Left lung (tissue), 10 donors: ENCODE measurements around the gene ADGRL3. TPM values are rescaled to one million over a fixed set of nuclear protein-coding genes. Genes with fewer than 3 reads are reported as not detected.

Experiments
- ATAC-seq: fragments of 200-7000 bp; cut with Tn5 transposase; one replicate; pipeline ENCODE4 v1.9.1; 2020; ENCODE audit warnings: moderate library complexity
- DNase-seq, 4 donors: peaks; one replicate each; pipeline ENCODE4 v3.0.0-alpha.2; 2013 to 2020
- H3K27ac ChIP-seq, 2 donors: fragments of 200-600 bp; sonication (generic) in 1 of 2; one replicate each; pipeline versions ENCODE4 v1.5.0 to v1.8.0; 2020 to 2021
- H3K27me3 ChIP-seq, 2 donors: fragments of 200-600 bp; sonication (generic) in 1 of 2; one replicate each; pipeline versions ENCODE4 v1.5.0 to v1.8.0; 2020 to 2021
- H3K36me3 ChIP-seq, 2 donors: fragments of 200-600 bp; sonication (generic) in 1 of 2; one replicate each; pipeline versions ENCODE4 v1.5.0 to v1.8.0; 2020 to 2021
- H3K4me1 ChIP-seq, 2 donors: fragments of 200-600 bp; one replicate each; pipeline ENCODE4 v1.8.0; 2021
- H3K4me3 ChIP-seq, 2 donors: fragments of 200-600 bp; sonication (generic) in 1 of 2; one replicate each; pipeline versions ENCODE4 v1.5.0 to v1.8.0; 2020 to 2021; ENCODE audit warnings: mild to moderate bottlenecking in 1 of 2
- H3K9me3 ChIP-seq, 2 donors: fragments of 200-600 bp; sonication (generic) in 1 of 2; one replicate each; pipeline versions ENCODE4 v1.5.0 to v1.8.0; 2020 to 2021
- intact Hi-C, 2 donors: fragments of 100-400 bp; cut with DNase I; formaldehyde crosslinking; loops; one replicate each; pipeline versions ENCODE4 v1.11.2 to v1.14.2; 2022
- polyA plus RNA-seq, 6 donors: library from polyadenylated mRNA; unstranded; fragments of 120-200 nt; gene quantifications; one replicate each; pipeline ENCODE4 v1.2.1, GENCODE V29; 2013; ENCODE audit not compliant: insufficient read length in 6 of 6
- total RNA-seq, 2 donors: library from RNA; stranded (reverse); fragmentation: NEBNext Ultra II Directional; extraction: Animal tissue kit (Norgen Biotek cat#: 25700); gene quantifications; one replicate each; pipeline ENCODE4 v1.2.1, GENCODE V29; 2021
- TF ChIP-seq, protein P1 (sequence below), 2 donors: fragments of 200-600 bp; sonication (generic) in 1 of 2; IDR thresholded peaks; one replicate each; pipeline versions ENCODE4 v1.5.0 to v1.8.0; 2021; ENCODE audit warnings: antibody characterized with exemption in 2 of 2
- donor health status: DM: no; HTN: yes; CAD: no.
- donor health status: DM: no; HTN: no; CAD: no.

ADGRL3 gene
- total and polyA plus RNA-seq, 8 donors = 2.7 to 23.4 (median 19.6) TPM

DNA sequence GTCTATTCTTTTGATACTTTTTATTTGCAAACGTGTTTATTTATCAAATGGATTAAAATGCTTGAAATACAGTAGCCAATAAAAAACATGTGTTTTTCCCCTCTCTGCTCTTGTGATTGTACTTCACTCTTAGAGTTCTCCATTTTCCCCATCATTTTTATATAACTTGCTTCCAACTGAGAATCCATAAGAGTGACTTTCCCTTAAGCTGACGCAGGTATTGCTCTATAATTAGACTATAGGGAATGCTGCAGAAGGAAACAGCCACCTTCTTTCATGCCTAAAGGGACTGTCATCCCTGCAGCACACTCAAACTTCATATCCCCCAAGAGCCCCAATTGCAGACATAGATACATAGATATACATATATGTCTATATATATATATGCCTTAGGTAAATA, 456.9 kb downstream of the ADGRL3 start:
- H3K27me3 ChIP-seq = no peaks in the 10 kb centered on the region
- intact Hi-C loops = no loop called here
- H3K27ac ChIP-seq = no peak overlapping the region
- TF ChIP-seq, protein P1, sequence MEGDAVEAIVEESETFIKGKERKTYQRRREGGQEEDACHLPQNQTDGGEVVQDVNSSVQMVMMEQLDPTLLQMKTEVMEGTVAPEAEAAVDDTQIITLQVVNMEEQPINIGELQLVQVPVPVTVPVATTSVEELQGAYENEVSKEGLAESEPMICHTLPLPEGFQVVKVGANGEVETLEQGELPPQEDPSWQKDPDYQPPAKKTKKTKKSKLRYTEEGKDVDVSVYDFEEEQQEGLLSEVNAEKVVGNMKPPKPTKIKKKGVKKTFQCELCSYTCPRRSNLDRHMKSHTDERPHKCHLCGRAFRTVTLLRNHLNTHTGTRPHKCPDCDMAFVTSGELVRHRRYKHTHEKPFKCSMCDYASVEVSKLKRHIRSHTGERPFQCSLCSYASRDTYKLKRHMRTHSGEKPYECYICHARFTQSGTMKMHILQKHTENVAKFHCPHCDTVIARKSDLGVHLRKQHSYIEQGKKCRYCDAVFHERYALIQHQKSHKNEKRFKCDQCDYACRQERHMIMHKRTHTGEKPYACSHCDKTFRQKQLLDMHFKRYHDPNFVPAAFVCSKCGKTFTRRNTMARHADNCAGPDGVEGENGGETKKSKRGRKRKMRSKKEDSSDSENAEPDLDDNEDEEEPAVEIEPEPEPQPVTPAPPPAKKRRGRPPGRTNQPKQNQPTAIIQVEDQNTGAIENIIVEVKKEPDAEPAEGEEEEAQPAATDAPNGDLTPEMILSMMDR (IDR thresholded peaks at IDR 0.05) = no peak
- H3K9me3 ChIP-seq = peaks cover 0 to 3% of the 10 kb centered on the region in 2 donors
- H3K4me3 ChIP-seq = no peak overlapping the region
- ATAC-seq = no peak
- H3K4me1 ChIP-seq = no peaks in the 10 kb centered on the region
- no peak for DNase-seq
- H3K36me3 ChIP-seq = no peaks in the 10 kb centered on the region

DNA sequence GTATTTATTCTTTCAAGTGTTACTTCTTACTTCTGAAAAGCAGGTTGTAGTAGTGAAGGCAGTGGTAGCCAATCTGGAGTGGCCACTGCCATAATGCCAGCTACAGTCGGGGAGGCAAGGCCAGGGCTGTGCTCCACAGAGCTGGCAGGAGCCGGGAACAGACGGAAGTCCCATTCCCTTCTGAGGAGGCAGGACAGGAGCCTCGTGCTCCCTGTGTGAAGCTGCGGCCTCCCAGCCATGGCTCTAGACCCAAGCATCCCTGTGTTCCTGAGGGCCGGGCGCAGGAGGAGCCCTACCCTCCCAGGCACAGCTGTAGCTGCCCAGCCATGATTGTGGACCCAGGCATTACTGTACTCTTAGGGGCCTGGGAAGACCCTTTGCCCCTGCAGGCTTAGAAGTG, 461.8 kb downstream of the ADGRL3 start:
- no peak for ATAC-seq
- TF ChIP-seq, protein P1 (IDR thresholded peaks at IDR 0.05) = no peak
- Histone ChIP-seq H3K4me1 (no peaks in the 10 kb centered on the region), H3K27me3 (no peaks in the 10 kb centered on the region), H3K36me3 (no peaks in the 10 kb centered on the region), H3K9me3 (peaks cover 0 to 18% of the 10 kb centered on the region in 2 donors), H3K4me3 (no peak overlapping the region), H3K27ac (no peak overlapping the region)
- peak in 1 of 4 donors; percentile 61 for DNase-seq
- intact Hi-C loops = no loop called here

DNA sequence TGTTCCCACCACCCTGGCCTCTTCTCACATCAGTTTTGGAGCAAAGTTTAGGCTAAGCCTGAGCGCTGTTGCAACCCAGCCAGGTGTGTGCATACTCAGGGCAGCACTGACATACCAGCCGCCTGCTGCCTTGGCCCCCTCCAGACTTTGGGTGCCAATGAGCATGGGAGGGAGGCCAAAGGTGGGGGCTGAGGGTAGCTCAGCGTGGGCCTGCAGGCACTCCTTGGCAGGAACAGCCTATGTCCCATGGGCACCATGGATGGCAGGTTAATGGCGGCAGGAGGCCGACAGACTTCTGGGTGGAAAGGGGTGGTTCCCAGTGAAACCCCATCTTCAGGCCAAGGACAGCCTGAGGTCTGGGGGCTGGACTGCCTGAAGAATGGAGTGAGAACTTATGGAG, 462.2 kb downstream of the ADGRL3 start:
- intact Hi-C loops = no loop called here
- ATAC-seq (no peak), DNase-seq (peak in 1 of 4 donors; percentile 39)
- Histone ChIP-seq H3K4me1 (no peaks in the 10 kb centered on the region), H3K36me3 (no peaks in the 10 kb centered on the region), H3K9me3 (peaks cover 0 to 18% of the 10 kb centered on the region in 2 donors), H3K27me3 (no peaks in the 10 kb centered on the region), H3K27ac (no peak overlapping the region), H3K4me3 (no peak overlapping the region)
- TF ChIP-seq, protein P1 (IDR thresholded peaks at IDR 0.05) = no peak

DNA sequence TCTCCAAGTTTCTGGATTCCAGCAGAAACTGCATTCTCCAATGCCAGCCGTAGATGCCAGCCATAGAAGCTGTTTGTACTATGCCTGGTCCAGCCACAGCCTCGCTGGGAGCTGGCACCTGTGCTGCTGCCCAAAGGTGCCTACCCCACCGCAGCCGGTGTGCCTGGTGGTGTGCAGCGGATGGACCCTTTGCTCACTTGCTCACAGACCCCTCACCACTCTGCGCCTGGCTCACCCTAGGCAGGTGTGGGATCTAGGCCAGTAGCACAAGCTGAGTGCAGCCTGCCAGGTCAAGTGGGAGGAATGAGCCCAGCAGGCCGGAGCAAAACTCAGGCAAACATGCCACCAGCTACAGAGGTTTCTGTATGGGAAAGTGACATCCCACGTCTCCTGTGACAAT, 463.2 kb downstream of the ADGRL3 start:
- intact Hi-C loops = no loop called here

DNA sequence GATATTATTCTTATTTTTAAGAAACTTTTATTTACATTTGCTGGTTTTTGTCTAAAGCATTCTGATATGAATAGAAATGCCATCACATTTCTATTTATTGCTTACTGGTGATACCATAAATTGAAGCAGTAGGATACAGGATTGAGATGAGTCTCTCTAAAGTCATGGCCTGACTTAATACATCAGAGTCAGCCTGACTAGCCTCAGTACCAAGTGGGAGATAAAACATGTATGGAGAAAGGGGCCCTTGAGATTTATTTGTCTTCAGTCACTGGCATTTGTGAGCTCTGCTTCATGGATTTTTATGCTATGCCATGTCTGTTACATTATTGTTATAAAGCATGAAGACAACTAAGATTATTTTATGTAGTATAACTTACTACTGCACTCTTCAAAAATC, 465.5 kb downstream of the ADGRL3 start:
- no peaks in the 10 kb centered on the region for H3K27me3 ChIP-seq
- peaks cover 0 to 29% of the 10 kb centered on the region in 2 donors for H3K9me3 ChIP-seq
- no peak for DNase-seq
- no peak overlapping the region for H3K4me3 ChIP-seq
- no peak for ATAC-seq
- TF ChIP-seq, protein P1 (IDR thresholded peaks at IDR 0.05) = no peak
- H3K27ac ChIP-seq = no peak overlapping the region
- H3K36me3 ChIP-seq = no peaks in the 10 kb centered on the region
- no peaks in the 10 kb centered on the region for H3K4me1 ChIP-seq
- intact Hi-C loops = no loop called here

More for the DNA sequence above, 463.2 kb downstream of the ADGRL3 start:
- Histone ChIP-seq H3K9me3 (peaks cover 0 to 18% of the 10 kb centered on the region in 2 donors), H3K4me1 (no peaks in the 10 kb centered on the region), H3K36me3 (no peaks in the 10 kb centered on the region), H3K4me3 (no peak overlapping the region), H3K27me3 (no peaks in the 10 kb centered on the region), H3K27ac (no peak overlapping the region)
- peak in 1 of 4 donors; percentile 62 for DNase-seq
- ATAC-seq = no peak
- TF ChIP-seq, protein P1 (IDR thresholded peaks at IDR 0.05) = no peak
